NCI-H82 treated with DMSO at 0.1 percent for 48 hours (cell line): ENCODE measurements around the gene PRR29.
"Not testable (repeated sequence)": the region's sequence is repeated elsewhere in the genome, so short reads cannot be mapped to it uniquely, and the experiment has no call there.

Experiments
- DNase-seq: peaks from one replicate; lab custom pipeline; 2025; ENCODE audit not compliant: unreplicated experiment; lab: John Stamatoyannopoulos, UW

PRR29 gene

GRCh38 chr17:64008830-64009229 lies 10.7 kb downstream of the PRR29 start:
- DNase-seq = no peak

- no peak for DNase-seq
Observed at GRCh38 chr17:64009571-64010402, 11.6 kb downstream of the PRR29 start.

GRCh38 chr17:64015447-64015846 lies 17.3 kb downstream of the PRR29 start:
- no peak for DNase-seq

GRCh38 chr17:64016231-64016784 lies 18.2 kb downstream of the PRR29 start:
- no peak for DNase-seq

- DNase-seq = no peak
Observed at GRCh38 chr17:64016974-64017373, 18.8 kb downstream of the PRR29 start.

- no peak for DNase-seq
Observed at GRCh38 chr17:64017381-64017980, 19.3 kb downstream of the PRR29 start.

- not testable (repeated sequence) for DNase-seq
Observed at GRCh38 chr17:64019551-64019961, 21.4 kb downstream of the PRR29 start.

- DNase-seq = no peak
Observed at GRCh38 chr17:64020056-64020766, 22.1 kb downstream of the PRR29 start, which contains the start of gene ICAM2. Gene ICAM2 (minus strand): TSS chr17:64020633. CDS start chr17:64006691, 13,942 bp downstream.

- DNase-seq = no peak
Observed at GRCh38 chr17:64022611-64023063, 24.5 kb downstream of the PRR29 start.

GRCh38 chr17:64024215-64024654 lies 26.1 kb downstream of the PRR29 start:
- peak; percentile 35 for DNase-seq

GRCh38 chr17:64024781-64025731 lies 26.9 kb downstream of the PRR29 start:
- no peak for DNase-seq

- peak; percentile 75 for DNase-seq
Observed at GRCh38 chr17:64025732-64026294, 27.7 kb downstream of the PRR29 start.

- peak; percentile 11 for DNase-seq
Observed at GRCh38 chr17:64028874-64029464, 30.8 kb downstream of the PRR29 start.

GRCh38 chr17:64032081-64032480 lies 33.9 kb downstream of the PRR29 start:
- DNase-seq = no peak

GRCh38 chr17:64036198-64036922 lies 38.2 kb downstream of the PRR29 start:
- DNase-seq = no peak

- no peak for DNase-seq
Observed at GRCh38 chr17:64037180-64037579, 39.0 kb downstream of the PRR29 start.

- DNase-seq = no peak
Observed at GRCh38 chr17:64037802-64038201, 39.7 kb downstream of the PRR29 start.

GRCh38 chr17:64038331-64039105 lies 40.4 kb downstream of the PRR29 start:
- DNase-seq = no peak
